IMR-90 (cell line): ENCODE data around the gene TMEM63B. TPM values are rescaled to one million over a fixed set of nuclear protein-coding genes. Genes with fewer than 3 reads are reported as not detected.

Experiments used
- ATAC-seq: fragments of 200-7000 bp; cut with Tn5 transposase; 2 replicates; pipeline ENCODE4 v1.9.1; 2020; ENCODE audit warnings: low read depth, mild to moderate bottlenecking, moderate library complexity
- BruUV-seq: library from RNA; stranded (reverse); fragments of 400-500 nt; replicated peaks from 2 replicates; lab custom pipeline; 2021; lab: Mats Ljungman, UMichigan
- CTCF ChIA-PET: fragments of 300-600 bp; formaldehyde crosslinking; extraction: SDS; loops from one replicate; lab custom pipeline; 2021; ENCODE audit warnings: antibody characterized with exemption; lab: Yijun Ruan, JAX
- POLR2A ChIA-PET: fragments of 300-600 bp; sonication (Branson Sonifier 250); formaldehyde crosslinking; loops from one replicate; lab custom pipeline; 2022; ENCODE audit warnings: antibody characterized with exemption; ENCODE audit not compliant: unreplicated experiment; lab: Charles Lee
- DNase-seq: peaks from one replicate; pipeline ENCODE4 v3.0.0; 2013
- H2AFZ ChIP-seq: replicated peaks from 2 replicates; pipeline ENCODE3; 2013; ENCODE audit warnings: low read length, mild to moderate bottlenecking; ENCODE audit not compliant: poor library complexity
- H2AK5ac ChIP-seq: 2 replicates; pipeline ENCODE4 v1.6.1; 2013; ENCODE audit warnings: low read depth, low read length, inconsistent platforms
- H2AK9ac ChIP-seq: replicated peaks from 2 replicates; pipeline ENCODE3; 2013; ENCODE audit warnings: mild to moderate bottlenecking, low read depth, low read length, moderate library complexity; ENCODE audit not compliant: poor library complexity
- H2BK120ac ChIP-seq: 2 replicates; pipeline ENCODE4 v1.6.1; 2013; ENCODE audit warnings: low read depth, low read length, inconsistent platforms
- H2BK15ac ChIP-seq: 3 replicates; pipeline ENCODE4 v1.6.1; 2013; ENCODE audit warnings: low read depth, low read length, inconsistent platforms
- H2BK20ac ChIP-seq: 2 replicates; pipeline ENCODE4 v1.6.1; 2013; ENCODE audit warnings: low read depth, mild to moderate bottlenecking, inconsistent platforms, low read length, moderate library complexity
- H2BK5ac ChIP-seq: 2 replicates; pipeline ENCODE4 v1.6.1; 2013; ENCODE audit warnings: mild to moderate bottlenecking, low read depth, low read length, inconsistent platforms; ENCODE audit not compliant: poor library complexity, severe bottlenecking
- H3K14ac ChIP-seq: replicated peaks from 2 replicates; pipeline ENCODE4 v1.6.1; 2013; ENCODE audit warnings: low read depth, low read length, inconsistent platforms
- H3K18ac ChIP-seq: 2 replicates; pipeline ENCODE4 v1.6.1; 2013; ENCODE audit warnings: low read depth, low read length, control low read depth
- H3K23ac ChIP-seq: 2 replicates; pipeline ENCODE4 v1.6.1; 2013; ENCODE audit warnings: low read depth, low read length, inconsistent platforms
- H3K27ac ChIP-seq: 2 replicates; pipeline ENCODE4 v1.5.1; 2013; ENCODE audit warnings: mild to moderate bottlenecking, control low read depth, low read length; ENCODE audit not compliant: insufficient read depth
- H3K27me3 ChIP-seq: 2 replicates; pipeline ENCODE4 v1.6.1; 2013; ENCODE audit warnings: low read length; ENCODE audit not compliant: control insufficient read depth, insufficient read depth
- H3K36me3 ChIP-seq: 2 replicates; pipeline ENCODE4 v1.6.1; 2013; ENCODE audit warnings: low read length, mixed read lengths; ENCODE audit not compliant: control insufficient read depth, insufficient read depth
- H3K4ac ChIP-seq: 2 replicates; pipeline ENCODE4 v1.6.1; 2013; ENCODE audit warnings: low read depth, low read length, inconsistent platforms
- H3K4me1 ChIP-seq: 2 replicates; pipeline ENCODE4 v1.6.1; 2013; ENCODE audit warnings: low read length, mixed read lengths; ENCODE audit not compliant: control insufficient read depth, insufficient read depth
- H3K4me2 ChIP-seq: 2 replicates; pipeline ENCODE4 v1.6.1; 2013; ENCODE audit warnings: low read depth, mild to moderate bottlenecking, control low read depth, low read length, moderate library complexity
- H3K4me3 ChIP-seq: 2 replicates; pipeline ENCODE4 v1.5.1; 2013; ENCODE audit warnings: low read depth, mild to moderate bottlenecking, control low read depth, low read length, moderate library complexity; ENCODE audit not compliant: insufficient read depth
- H3K56ac ChIP-seq: 2 replicates; pipeline ENCODE4 v1.6.1; 2013; ENCODE audit warnings: low read length, inconsistent platforms; ENCODE audit not compliant: insufficient read depth; ENCODE audit errors: extremely low read depth
- H3K79me1 ChIP-seq, 2 experiments: 2 replicates each; pipeline ENCODE4 v1.6.1; 2013; ENCODE audit warnings: low read length in 2 of 2, inconsistent platforms in 1 of 2, low read depth in 1 of 2
- H3K9ac ChIP-seq: 2 replicates; pipeline ENCODE4 v1.6.1; 2013; ENCODE audit warnings: low read depth, low read length, control low read depth
- H3K9me1 ChIP-seq: 2 replicates; pipeline ENCODE4 v1.6.1; 2013; ENCODE audit warnings: low read length, inconsistent platforms; ENCODE audit not compliant: insufficient read depth
- H3K9me3 ChIP-seq: 2 replicates; pipeline ENCODE4 v1.6.1; 2013; ENCODE audit warnings: low read length; ENCODE audit not compliant: control insufficient read depth, insufficient read depth
- H4K20me1 ChIP-seq: 2 replicates; pipeline ENCODE4 v1.6.1; 2013; ENCODE audit warnings: low read length, inconsistent platforms; ENCODE audit not compliant: insufficient read depth
- H4K5ac ChIP-seq: 2 replicates; pipeline ENCODE4 v1.6.1; 2013; ENCODE audit warnings: mild to moderate bottlenecking, low read depth, low read length, control low read depth
- H4K8ac ChIP-seq, 2 experiments: 2 replicates each; pipeline ENCODE4 v1.6.1; 2013; ENCODE audit warnings: low read depth in 2 of 2, low read length in 2 of 2, control low read depth in 1 of 2, inconsistent platforms in 1 of 2
- H4K91ac ChIP-seq: 2 replicates; pipeline ENCODE4 v1.6.1; 2013; ENCODE audit warnings: low read depth, low read length, inconsistent platforms; ENCODE audit not compliant: insufficient read depth
- CEBPB ChIP-seq: IDR thresholded peaks from 2 replicates; pipeline ENCODE4 v1.6.1; 2012; ENCODE audit warnings: low read depth, low read length, improper control_type of control experiment
- MAZ ChIP-seq: IDR thresholded peaks from 2 replicates; pipeline ENCODE4 v1.6.1; 2012; ENCODE audit warnings: low read depth, mild to moderate bottlenecking, low read length, improper control_type of control experiment, moderate library complexity, borderline replicate concordance
- MXI1 ChIP-seq: IDR thresholded peaks from 2 replicates; pipeline ENCODE4 v1.6.1; 2012; ENCODE audit warnings: low read depth, mild to moderate bottlenecking, low read length, moderate library complexity, borderline replicate concordance
- RAD21 ChIP-seq: IDR thresholded peaks from 2 replicates; pipeline ENCODE4 v1.6.1; 2012; ENCODE audit warnings: low read length, improper control_type of control experiment
- WGBS, 2 experiments: methylation state at CpG; one replicate each; pipeline versions ENCODE4 v1.1.5 to v1.1.7; 2013; ENCODE audit warnings: missing lambda C conversion rate in 2 of 2; ENCODE audit not compliant: insufficient read length in 1 of 2; ENCODE audit errors: extremely low coverage in 2 of 2; 5-methylcytosine and 5-hydroxymethylcytosine counted together
- dilution Hi-C: fragments of 300-500 bp; cut with HindIII; formaldehyde crosslinking; loops from one replicate; pipeline ENCODE4 v1.14.3; 2018; ENCODE audit warnings: low sequenced_read_pairs; ENCODE audit not compliant: unreplicated experiment
- in situ Hi-C: fragments of 300-500 bp; cut with MboI; formaldehyde crosslinking; loops from 3 replicates; pipeline ENCODE4 v1.14.3; 2019; ENCODE audit warnings: low sequenced_read_pairs, inconsistent platforms, mixed read lengths
- intact Hi-C: fragments of 100-400 bp; cut with micrococcal nuclease; formaldehyde crosslinking; loops from 2 replicates; pipeline ENCODE4 v1.10.0; 2022
- polyA plus RNA-seq, 3 experiments: library from polyadenylated mRNA; depleted of rRNA; stranded (reverse); fragments of >200 nt; gene quantifications; 2 replicates each; pipeline ENCODE4 v1.2.3, GENCODE V29; 2012; ENCODE audit warnings: low replicate concordance in 1 of 3
- total RNA-seq: library from RNA; depleted of rRNA; stranded (reverse); fragments of >200 nt; gene quantifications from 2 replicates; pipeline ENCODE4 v1.2.3, GENCODE V29; 2012
- TF ChIP-seq, protein P1 (sequence below): fragments of 150-350 bp; IDR thresholded peaks from 2 replicates; pipeline ENCODE4 v1.6.1; 2017; ENCODE audit warnings: mild to moderate bottlenecking, antibody characterized with exemption, low read length, low read depth
- TF ChIP-seq, protein P2 (sequence below): fragments of 150-350 bp; IDR thresholded peaks from 2 replicates; pipeline ENCODE4 v1.6.1; 2016; ENCODE audit warnings: low read depth, mild to moderate bottlenecking, low read length, moderate library complexity, borderline replicate concordance

TMEM63B gene
- total and polyA plus RNA-seq, 2 of the 4 experiments (the other 2 are of a cell fraction) = 12.2 to 42.6 TPM

DNA sequence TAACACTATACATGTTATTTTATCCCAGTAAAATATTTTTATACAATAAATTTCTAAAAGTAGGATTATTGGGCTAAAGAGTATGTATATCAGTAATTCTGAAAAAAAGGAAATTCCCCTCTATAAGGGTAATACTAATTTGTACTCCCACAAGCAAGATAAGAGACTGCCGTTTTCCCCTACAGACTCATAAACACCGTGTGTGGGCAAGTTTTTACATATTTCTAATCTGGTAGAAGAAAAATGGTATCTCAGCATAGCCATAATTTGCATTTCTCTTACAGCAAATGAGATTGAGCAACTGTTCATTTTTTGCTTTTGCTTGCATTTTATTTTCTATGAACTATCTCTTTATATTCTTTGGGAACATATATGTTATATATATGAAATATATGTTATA is 63.4 kb downstream of the TMEM63B start:
- H3K27me3 ChIP-seq = peaks cover 25% of the 10 kb centered on the region
- H3K4ac ChIP-seq = no peak overlapping the region
- no peak overlapping the region for H3K23ac ChIP-seq
- in situ Hi-C loops (no loop called here), intact Hi-C loops (loop anchor here (2.0 kb wide), 1 partner anchor 18 kb away; no protein-coding TSS in a partner anchor), dilution Hi-C loops (no loop called here)
- H3K14ac ChIP-seq = no peak overlapping the region
- no peak overlapping the region for H3K56ac ChIP-seq
- no peaks in the 10 kb centered on the region for H3K36me3 ChIP-seq
- H3K27ac ChIP-seq = no peak overlapping the region
- ATAC-seq (no peak), DNase-seq (no peak)
- WGBS, 2 experiments = no CpG with 5 or more reads among the region's 2 CpGs
- no peak overlapping the region for H3K4me3 ChIP-seq
- H4K8ac ChIP-seq = no peak overlapping the region
- no peak overlapping the region for H2AFZ ChIP-seq
- no peak overlapping the region for H2BK15ac ChIP-seq
- H4K5ac ChIP-seq = no peak overlapping the region
- no peaks in the 10 kb centered on the region for H3K9me3 ChIP-seq
- H3K18ac ChIP-seq = no peak overlapping the region
- CTCF ChIA-PET = interaction anchor here (0.7 to 1.1 kb wide), 2 partner anchors 91 to 148 kb away, joined by 3 to 4 read pairs; no protein-coding TSS in a partner anchor
- BruUV-seq = no TSS peak
- no peak overlapping the region for H2BK5ac ChIP-seq
- TF ChIP-seq MXI1 = no peak
- no peak for TF ChIP-seq MAZ
- TF ChIP-seq CEBPB = no peak
- TF ChIP-seq, protein P1, sequence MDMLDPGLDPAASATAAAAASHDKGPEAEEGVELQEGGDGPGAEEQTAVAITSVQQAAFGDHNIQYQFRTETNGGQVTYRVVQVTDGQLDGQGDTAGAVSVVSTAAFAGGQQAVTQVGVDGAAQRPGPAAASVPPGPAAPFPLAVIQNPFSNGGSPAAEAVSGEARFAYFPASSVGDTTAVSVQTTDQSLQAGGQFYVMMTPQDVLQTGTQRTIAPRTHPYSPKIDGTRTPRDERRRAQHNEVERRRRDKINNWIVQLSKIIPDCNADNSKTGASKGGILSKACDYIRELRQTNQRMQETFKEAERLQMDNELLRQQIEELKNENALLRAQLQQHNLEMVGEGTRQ = no peak
- TF ChIP-seq, protein P2, sequence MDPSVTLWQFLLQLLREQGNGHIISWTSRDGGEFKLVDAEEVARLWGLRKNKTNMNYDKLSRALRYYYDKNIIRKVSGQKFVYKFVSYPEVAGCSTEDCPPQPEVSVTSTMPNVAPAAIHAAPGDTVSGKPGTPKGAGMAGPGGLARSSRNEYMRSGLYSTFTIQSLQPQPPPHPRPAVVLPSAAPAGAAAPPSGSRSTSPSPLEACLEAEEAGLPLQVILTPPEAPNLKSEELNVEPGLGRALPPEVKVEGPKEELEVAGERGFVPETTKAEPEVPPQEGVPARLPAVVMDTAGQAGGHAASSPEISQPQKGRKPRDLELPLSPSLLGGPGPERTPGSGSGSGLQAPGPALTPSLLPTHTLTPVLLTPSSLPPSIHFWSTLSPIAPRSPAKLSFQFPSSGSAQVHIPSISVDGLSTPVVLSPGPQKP = no peak
- TF ChIP-seq RAD21 = no peak
- H2AK9ac ChIP-seq = no peak overlapping the region
- no peaks in the 10 kb centered on the region for H4K20me1 ChIP-seq
- H2BK120ac ChIP-seq = no peak overlapping the region
- H3K9me1 ChIP-seq = no peaks in the 10 kb centered on the region
- POLR2A ChIA-PET = no interaction called here
- no peak overlapping the region for H2BK20ac ChIP-seq
- no peak overlapping the region for H3K4me2 ChIP-seq
- H4K91ac ChIP-seq = no peak overlapping the region
- H3K4me1 ChIP-seq = no peaks in the 10 kb centered on the region
- H2AK5ac ChIP-seq = no peak overlapping the region
- no peaks in the 10 kb centered on the region for H3K79me1 ChIP-seq
- no peak overlapping the region for H3K9ac ChIP-seq
